HFFc6 (cell line): ENCODE data around the gene NPR2. TPM values are rescaled to one million over a fixed set of nuclear protein-coding genes. Genes with fewer than 3 reads are reported as not detected.

ENCODE experiments used
- DNase-seq: peaks from one replicate; pipeline ENCODE4 v3.0.0-alpha.2; 2018
- H3K27ac Mint-ChIP-seq: 2 replicates; pipeline ENCODE4 v1.8.0; 2020; ENCODE audit warnings: mild to moderate bottlenecking, mixed read lengths
- H3K27me3 Mint-ChIP-seq: 2 replicates; pipeline ENCODE4 v1.8.0; 2021; ENCODE audit warnings: mild to moderate bottlenecking, moderate library complexity, mixed read lengths; ENCODE audit not compliant: insufficient read depth
- H3K36me3 Mint-ChIP-seq: 2 replicates; pipeline ENCODE4 v1.8.0; 2021; ENCODE audit warnings: low read depth, mixed read lengths
- H3K4me1 Mint-ChIP-seq: 2 replicates; pipeline ENCODE4 v1.8.0; 2020; ENCODE audit warnings: low read depth, mixed read lengths
- H3K4me3 Mint-ChIP-seq: 2 replicates; pipeline ENCODE4 v1.8.0; 2020; ENCODE audit warnings: mild to moderate bottlenecking, moderate library complexity, mixed read lengths
- H3K9me3 Mint-ChIP-seq: 2 replicates; pipeline ENCODE4 v1.8.0; 2020; ENCODE audit warnings: mild to moderate bottlenecking, mixed read lengths
- CTCF ChIP-seq: fragments of 200-600 bp; sonication (generic); IDR thresholded peaks from 2 replicates; pipeline ENCODE4 v1.5.0; 2021; ENCODE audit warnings: antibody characterized with exemption, mild to moderate bottlenecking
- total RNA-seq, 6 experiments: library from RNA; stranded (reverse); fragmentation: NEBNext Ultra II Directional; extraction: Animal tissue kit (Norgen Biotek cat#: 25700); gene quantifications; 2 replicates in 1 of 6; 3 replicates in 5 of 6; pipeline ENCODE4 v1.2.3, GENCODE V29; 2021

The NPR2 gene
- total RNA-seq, 6 experiments from 2014 or later = 38.3 to 48.5 (median 41.7) TPM

GRCh38 chr9:35832814-35833213 lies 41.4 kb downstream of the NPR2 start:
- no peak for DNase-seq
- H3K27me3 Mint-ChIP-seq = no peaks in the 10 kb centered on the region; the same call in none of the 2 replicates
- H3K36me3 Mint-ChIP-seq = no peaks in the 10 kb centered on the region; the same call in 1 of the 2 replicates
- H3K27ac Mint-ChIP-seq = no peak overlapping the region
- H3K4me3 Mint-ChIP-seq = no peak overlapping the region
- H3K4me1 Mint-ChIP-seq = peaks cover 47% of the 10 kb centered on the region
- no peak for TF ChIP-seq CTCF
- H3K9me3 Mint-ChIP-seq = no peaks in the 10 kb centered on the region

GRCh38 chr9:35834260-35835215 lies 43.1 kb downstream of the NPR2 start:
- Mint-ChIP-seq H3K36me3 (no peaks in the 10 kb centered on the region; the same call in 1 of the 2 replicates), H3K4me1 (peaks cover 34% of the 10 kb centered on the region), H3K27me3 (peaks cover 4% of the 10 kb centered on the region), H3K9me3 (no peaks in the 10 kb centered on the region), H3K27ac (no peak overlapping the region), H3K4me3 (no peak overlapping the region)
- DNase-seq = no peak
- no peak for TF ChIP-seq CTCF

GRCh38 chr9:35835216-35835632 lies 43.8 kb downstream of the NPR2 start:
- DNase-seq = no peak
- Mint-ChIP-seq H3K36me3 (no peaks in the 10 kb centered on the region; the same call in 1 of the 2 replicates), H3K4me1 (peaks cover 27% of the 10 kb centered on the region), H3K9me3 (no peaks in the 10 kb centered on the region), H3K27me3 (peaks cover 4% of the 10 kb centered on the region), H3K4me3 (no peak overlapping the region), H3K27ac (no peak overlapping the region)
- TF ChIP-seq CTCF = peak; percentile 66

- no peak overlapping the region for H3K4me3 Mint-ChIP-seq
- DNase-seq = no peak
- peaks cover 23% of the 10 kb centered on the region for H3K4me1 Mint-ChIP-seq
- no peak for TF ChIP-seq CTCF
- H3K27ac Mint-ChIP-seq = no peak overlapping the region
- H3K36me3 Mint-ChIP-seq = no peaks in the 10 kb centered on the region; the same call in 1 of the 2 replicates
- no peaks in the 10 kb centered on the region for H3K9me3 Mint-ChIP-seq
- peaks cover 4% of the 10 kb centered on the region for H3K27me3 Mint-ChIP-seq
Observed at GRCh38 chr9:35835766-35836165, 44.4 kb downstream of the NPR2 start.

GRCh38 chr9:35836595-35836994 lies 45.2 kb downstream of the NPR2 start:
- Mint-ChIP-seq H3K9me3 (no peaks in the 10 kb centered on the region), H3K36me3 (no peaks in the 10 kb centered on the region; the same call in 1 of the 2 replicates), H3K4me3 (no peak overlapping the region), H3K27ac (no peak overlapping the region), H3K27me3 (peaks cover 4% of the 10 kb centered on the region), H3K4me1 (peaks cover 16% of the 10 kb centered on the region)
- no peak for TF ChIP-seq CTCF
- no peak for DNase-seq
